Lung (tissue), 12 donors: Measurements from ENCODE around the gene ADGRA3. TPM values are rescaled to one million over a fixed set of nuclear protein-coding genes. Genes with fewer than 3 reads are reported as not detected.

Source experiments
- ATAC-seq: fragments of 200-7000 bp; cut with Tn5 transposase; one replicate; pipeline ENCODE4 v1.9.1; 2020; ENCODE audit warnings: moderate number of reproducible peaks; ENCODE audit not compliant: insufficient read depth, low FRiP score
- DNase-seq, 3 donors: peaks; one replicate each; pipeline ENCODE4 v3.0.0-alpha.2; 2013 to 2017
- H3K27ac ChIP-seq, 2 donors: one replicate each; pipeline ENCODE4 v1.5.1; 2013; ENCODE audit warnings: mild to moderate bottlenecking in 2 of 2, moderate library complexity in 2 of 2, control low read depth in 1 of 2, inconsistent platforms in 1 of 2, low read depth in 1 of 2, low read length in 1 of 2
- H3K27me3 ChIP-seq, 3 donors: one replicate each; pipeline ENCODE4 v1.5.1; 2013; ENCODE audit warnings: low read length in 2 of 3; ENCODE audit not compliant: control insufficient read depth in 3 of 3, insufficient read depth in 3 of 3
- H3K36me3 ChIP-seq, 4 donors: one replicate each; pipeline ENCODE4 v1.5.1; 2013; ENCODE audit warnings: low read length in 4 of 4, mild to moderate bottlenecking in 1 of 4, moderate library complexity in 1 of 4; ENCODE audit not compliant: control insufficient read depth in 4 of 4, insufficient read depth in 4 of 4
- H3K4me1 ChIP-seq, 5 donors: one replicate each; pipeline ENCODE4 v1.5.1; 2013; ENCODE audit warnings: low read length in 5 of 5, mild to moderate bottlenecking in 2 of 5, moderate library complexity in 1 of 5; ENCODE audit not compliant: control insufficient read depth in 5 of 5, insufficient read depth in 5 of 5
- H3K4me3 ChIP-seq: one replicate; pipeline ENCODE4 v1.5.1; 2013; ENCODE audit warnings: mild to moderate bottlenecking, control low read depth, moderate library complexity
- H3K9ac ChIP-seq, 2 donors: one replicate each; pipeline ENCODE4 v1.5.1; 2013; ENCODE audit warnings: low read length in 2 of 2, control low read depth in 1 of 2; ENCODE audit not compliant: insufficient read depth in 1 of 2
- H3K9me3 ChIP-seq, 4 donors: one replicate each; pipeline ENCODE4 v1.5.1; 2013; ENCODE audit warnings: low read length in 3 of 4, mild to moderate bottlenecking in 1 of 4, moderate library complexity in 1 of 4; ENCODE audit not compliant: control insufficient read depth in 4 of 4, insufficient read depth in 3 of 4
- CTCF ChIP-seq: IDR thresholded peaks from 2 replicates; pipeline ENCODE4 v1.5.1; 2012; ENCODE audit warnings: mild to moderate bottlenecking; ENCODE audit errors: control extremely low read depth, extremely low read depth
- WGBS, 2 donors: extraction: QIAGEN DNeasy Blood & Tissue Kit; methylation state at CpG; one replicate each; pipeline ENCODE4 v1.1.7; 2013; 5-methylcytosine and 5-hydroxymethylcytosine counted together
- polyA plus RNA-seq, 2 donors: library from polyadenylated mRNA; stranded (reverse); fragments of 200-250 nt; gene quantifications; one replicate each; pipeline ENCODE4 v1.2.1, GENCODE V29; 2013
- total RNA-seq, 2 donors: library from RNA; depleted of rRNA in 1 of 2; stranded (reverse); fragments of >200 nt in 1 of 2; gene quantifications; one replicate each; pipeline ENCODE4 v1.2.1, GENCODE V29; 2014 to 2021
- donor health status: control.
- donor health status: control.
- donor health status: Bipolar disorder and iron deficiency.
- donor health status: healthy.
- donor health status: DM: yes; HTN: yes; CAD: no.

ADGRA3 gene
- total and polyA plus RNA-seq, 4 donors, result 6.6 to 62.8 (median 11.9) TPM

GRCh38 chr4:22512306-22512705 is 3.6 kb downstream of the ADGRA3 start:
- peaks cover 0 to 18% (median 5%) of the 10 kb centered on the region in 5 donors for H3K4me1 ChIP-seq

GRCh38 chr4:22510750-22511149 is 5.1 kb downstream of the ADGRA3 start:
- Histone ChIP-seq H3K27ac (no peak overlapping the region), H3K4me3 (no peak overlapping the region), H3K36me3 (no peaks in the 10 kb centered on the region), H3K9ac (no peak overlapping the region), H3K9me3 (no peaks in the 10 kb centered on the region), H3K4me1 (peaks cover 0 to 19% (median 8%) of the 10 kb centered on the region in 5 donors), H3K27me3 (no peaks in the 10 kb centered on the region)
- DNase-seq, result no peak
- WGBS, 2 donors, result 33 to 56% methylated on average over 1 of the region's 1 CpG
- no peak for ATAC-seq
- no peak for TF ChIP-seq CTCF

More at GRCh38 chr4:22512306-22512705, 3.6 kb downstream of the ADGRA3 start:
- Histone ChIP-seq H3K9me3 (no peaks in the 10 kb centered on the region), H3K36me3 (no peaks in the 10 kb centered on the region), H3K27me3 (no peaks in the 10 kb centered on the region), H3K4me3 (no peak overlapping the region), H3K9ac (no peak overlapping the region), H3K27ac (no peak overlapping the region)
- TF ChIP-seq CTCF, result no peak
- ATAC-seq (no peak), DNase-seq (no peak)
- 87 to 93% methylated on average over 2 of the region's 2 CpGs for WGBS, 2 donors

GRCh38 chr4:22508376-22508775 is 7.5 kb downstream of the ADGRA3 start:
- WGBS, 2 donors, result 43 to 66% methylated on average over 3 of the region's 3 CpGs
- no peaks in the 10 kb centered on the region for H3K27me3 ChIP-seq
- peaks cover 0 to 17% (median 8%) of the 10 kb centered on the region in 5 donors for H3K4me1 ChIP-seq
- no peaks in the 10 kb centered on the region for H3K36me3 ChIP-seq
- ATAC-seq, result no peak
- H3K27ac ChIP-seq, result no peak overlapping the region
- H3K4me3 ChIP-seq, result no peak overlapping the region
- no peak for TF ChIP-seq CTCF
- H3K9ac ChIP-seq, result no peak overlapping the region
- no peaks in the 10 kb centered on the region for H3K9me3 ChIP-seq
- DNase-seq, result no peak

GRCh38 chr4:22504922-22505321 is 10.9 kb downstream of the ADGRA3 start:
- ATAC-seq (no peak), DNase-seq (no peak)
- Histone ChIP-seq H3K4me1 (peaks cover 6 to 28% (median 10%) of the 10 kb centered on the region in 5 donors), H3K9me3 (no peaks in the 10 kb centered on the region), H3K4me3 (no peak overlapping the region), H3K9ac (no peak overlapping the region), H3K27me3 (no peaks in the 10 kb centered on the region), H3K36me3 (no peaks in the 10 kb centered on the region), H3K27ac (no peak overlapping the region)
- no peak for TF ChIP-seq CTCF
- WGBS, 2 donors, result 95 to 97% methylated on average over 4 of the region's 4 CpGs
